Colonic mucosa (tissue), 4 donors: ENCODE data around the gene PCSK5. TPM values are rescaled to one million over a fixed set of nuclear protein-coding genes. Genes with fewer than 3 reads are reported as not detected.
"Not testable (repeated sequence)": the region's sequence is repeated elsewhere in the genome, so short reads cannot be mapped to it uniquely, and the experiment has no call there.

Source experiments
- DNase-seq: peaks from one replicate; pipeline ENCODE4 v3.0.0-alpha.2; 2020
- H3K27ac ChIP-seq: fragments of 200-600 bp; one replicate; pipeline ENCODE4 v1.8.0; 2021
- H3K27me3 ChIP-seq: fragments of 200-600 bp; one replicate; pipeline ENCODE4 v1.8.0; 2021
- H3K36me3 ChIP-seq: fragments of 200-600 bp; one replicate; pipeline ENCODE4 v1.8.0; 2021
- H3K4me1 ChIP-seq: fragments of 200-600 bp; one replicate; pipeline ENCODE4 v1.8.0; 2021; ENCODE audit warnings: mild to moderate bottlenecking
- H3K4me3 ChIP-seq: fragments of 200-600 bp; one replicate; pipeline ENCODE4 v1.8.0; 2021
- H3K9ac ChIP-seq, 2 donors: one replicate each; pipeline ENCODE4 v1.7.0; 2013; ENCODE audit warnings: control low read depth in 2 of 2, low read depth in 2 of 2, low read length in 2 of 2
- H3K9me3 ChIP-seq: fragments of 200-600 bp; one replicate; pipeline ENCODE4 v1.8.0; 2021
- CTCF ChIP-seq: fragments of 200-600 bp; IDR thresholded peaks from one replicate; pipeline ENCODE4 v1.8.0; 2022; ENCODE audit warnings: antibody characterized with exemption, mild to moderate bottlenecking
- intact Hi-C: fragments of 100-400 bp; cut with DNase I; formaldehyde crosslinking; loops from one replicate; pipeline ENCODE4 v1.14.1; 2022
- total RNA-seq, 2 donors: library from RNA; stranded (reverse); fragmentation: NEBNext Ultra II Directional in 1 of 2; extraction: Animal tissue kit (Norgen Biotek cat#: 25700) in 1 of 2; gene quantifications; one replicate each; pipeline ENCODE4 v1.2.1, GENCODE V29; 2021
- donor health status: healthy.
- donor health status: DM: no; HTN: no; CAD: no.
- donor health status: DM: no; HTN: no; CAD: no.

PCSK5 gene
- total RNA-seq, 2 donors from 2014 or later = 36.7 to 55.3 TPM

- Histone ChIP-seq H3K9ac (no peak overlapping the region), H3K4me1 (no peaks in the 10 kb centered on the region), H3K9me3 (no peaks in the 10 kb centered on the region), H3K4me3 (no peak overlapping the region), H3K27me3 (no peaks in the 10 kb centered on the region), H3K27ac (no peak overlapping the region), H3K36me3 (no peaks in the 10 kb centered on the region)
- TF ChIP-seq CTCF = peak; percentile 77
- intact Hi-C loops = loop anchor here (2.0 to 10.0 kb wide), 3 partner anchors 428 to 602 kb away; no protein-coding TSS in a partner anchor
- DNase-seq = peak; percentile 75
Measured at GRCh38 chr9:75866273-75866871, 24.1 kb upstream of the PCSK5 start.

GRCh38 chr9:75868526-75868925 lies 21.9 kb upstream of the PCSK5 start:
- H3K4me1 ChIP-seq, H3K9me3 ChIP-seq, H3K36me3 ChIP-seq, H3K27me3 ChIP-seq, DNase-seq, H3K9ac ChIP-seq, H3K4me3 ChIP-seq, H3K27ac ChIP-seq: not testable (repeated sequence)
- intact Hi-C loops = loop anchor here (10.0 kb wide), 2 partner anchors 426 to 534 kb away; no protein-coding TSS in a partner anchor

GRCh38 chr9:75869236-75869635 lies 21.2 kb upstream of the PCSK5 start:
- Histone ChIP-seq H3K9ac (no peak overlapping the region), H3K27me3 (no peaks in the 10 kb centered on the region), H3K9me3 (no peaks in the 10 kb centered on the region), H3K4me1 (no peaks in the 10 kb centered on the region), H3K4me3 (no peak overlapping the region), H3K36me3 (no peaks in the 10 kb centered on the region), H3K27ac (no peak overlapping the region)
- no peak for TF ChIP-seq CTCF
- intact Hi-C loops = loop anchor here (10.0 kb wide), 2 partner anchors 426 to 534 kb away; no protein-coding TSS in a partner anchor
- no peak for DNase-seq

- no peak for TF ChIP-seq CTCF
- H3K4me3 ChIP-seq = no peak overlapping the region
- no peaks in the 10 kb centered on the region for H3K4me1 ChIP-seq
- intact Hi-C loops = loop anchor here (10.0 kb wide), 1 partner anchor 184 kb away; no protein-coding TSS in a partner anchor
- no peak for DNase-seq
- H3K27me3 ChIP-seq = no peaks in the 10 kb centered on the region
- no peak overlapping the region for H3K27ac ChIP-seq
- H3K36me3 ChIP-seq = no peaks in the 10 kb centered on the region
- H3K9ac ChIP-seq = no peak overlapping the region
- H3K9me3 ChIP-seq = no peaks in the 10 kb centered on the region
Measured at GRCh38 chr9:75870450-75870849, 20.0 kb upstream of the PCSK5 start.

- H3K4me3 ChIP-seq = no peak overlapping the region
- no peaks in the 10 kb centered on the region for H3K4me1 ChIP-seq
- H3K36me3 ChIP-seq = no peaks in the 10 kb centered on the region
- intact Hi-C loops = loop anchor here (10.0 kb wide), 1 partner anchor 183 kb away; no protein-coding TSS in a partner anchor
- H3K9ac ChIP-seq = no peak overlapping the region
- no peak for TF ChIP-seq CTCF
- no peak overlapping the region for H3K27ac ChIP-seq
- no peaks in the 10 kb centered on the region for H3K27me3 ChIP-seq
- H3K9me3 ChIP-seq = no peaks in the 10 kb centered on the region
- DNase-seq = no peak
Measured at GRCh38 chr9:75871624-75872023, 18.8 kb upstream of the PCSK5 start.

- Histone ChIP-seq H3K4me3 (no peak overlapping the region), H3K27ac (no peak overlapping the region), H3K9me3 (no peaks in the 10 kb centered on the region), H3K4me1 (no peaks in the 10 kb centered on the region), H3K9ac (no peak overlapping the region), H3K27me3 (no peaks in the 10 kb centered on the region), H3K36me3 (no peaks in the 10 kb centered on the region)
- intact Hi-C loops = loop anchor here (10.0 kb wide), 1 partner anchor 181 kb away; no protein-coding TSS in a partner anchor
- no peak for DNase-seq
- TF ChIP-seq CTCF = no peak
Measured at GRCh38 chr9:75873712-75874111, 16.8 kb upstream of the PCSK5 start.
